HG02571 (cell line): Measurements from ENCODE around the gene SORCS3.

Experiments used
- ATAC-seq: cut with Tn5 transposase; IDR thresholded peaks from one replicate; pipeline ENCODE4 v1.9.1; 2021; ENCODE audit warnings: mild to moderate bottlenecking, moderate library complexity; ENCODE audit not compliant: unreplicated experiment

SORCS3 gene

DNA sequence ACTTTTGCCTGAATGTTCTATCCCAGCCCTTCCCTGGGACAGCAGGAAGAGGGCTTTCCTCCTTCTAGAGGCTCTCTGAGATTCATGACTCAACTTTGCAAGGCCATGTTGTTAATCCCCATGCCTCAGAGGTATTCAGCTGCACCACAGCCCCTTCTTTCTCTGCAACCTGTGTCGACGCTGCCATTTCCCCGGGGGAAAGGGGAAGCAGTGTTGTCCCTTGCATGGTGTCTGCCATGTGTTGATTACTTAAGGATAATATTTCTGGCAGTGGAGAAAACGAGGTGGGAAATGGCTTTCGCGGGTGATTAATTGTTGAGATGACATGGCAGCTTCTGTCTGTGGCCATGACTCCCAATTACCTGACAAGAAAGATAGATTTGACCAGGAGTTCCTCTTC lies 133.1 kb downstream of the SORCS3 start:
- no peak for ATAC-seq

DNA sequence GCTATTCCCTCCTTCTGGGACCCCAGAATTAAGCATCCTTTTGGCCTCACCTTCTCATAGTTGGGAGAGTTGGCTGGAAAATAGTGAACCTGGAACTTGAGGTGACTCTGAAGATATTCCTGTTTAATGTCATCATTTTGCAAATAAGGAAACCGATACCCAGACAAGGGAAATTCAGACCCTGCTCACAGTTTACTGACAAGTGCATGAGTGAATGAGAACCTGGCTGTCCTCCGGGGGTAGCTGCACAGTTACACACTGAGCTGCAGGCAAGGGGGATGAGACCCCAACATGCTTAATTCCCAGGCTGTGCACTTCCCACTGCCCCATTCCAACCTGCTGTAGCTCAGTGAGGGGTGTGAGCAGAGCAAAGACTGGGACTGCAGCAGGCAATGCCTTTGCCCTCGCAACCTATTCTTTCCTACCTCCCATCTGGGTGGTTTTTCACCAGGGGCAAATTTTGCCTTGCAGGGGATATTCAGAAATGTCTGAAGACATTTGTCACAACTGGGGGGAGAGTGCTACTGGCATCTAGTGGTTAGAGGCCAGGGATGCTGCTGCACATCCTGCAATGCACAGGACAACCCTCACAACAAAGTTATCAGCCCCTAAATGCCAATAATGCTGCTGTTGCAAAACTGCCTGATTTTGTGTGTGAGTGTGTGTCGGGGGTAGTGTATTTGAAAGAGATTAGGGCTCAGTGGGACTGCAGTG lies 136.2 kb downstream of the SORCS3 start:
- ATAC-seq, result no peak

DNA sequence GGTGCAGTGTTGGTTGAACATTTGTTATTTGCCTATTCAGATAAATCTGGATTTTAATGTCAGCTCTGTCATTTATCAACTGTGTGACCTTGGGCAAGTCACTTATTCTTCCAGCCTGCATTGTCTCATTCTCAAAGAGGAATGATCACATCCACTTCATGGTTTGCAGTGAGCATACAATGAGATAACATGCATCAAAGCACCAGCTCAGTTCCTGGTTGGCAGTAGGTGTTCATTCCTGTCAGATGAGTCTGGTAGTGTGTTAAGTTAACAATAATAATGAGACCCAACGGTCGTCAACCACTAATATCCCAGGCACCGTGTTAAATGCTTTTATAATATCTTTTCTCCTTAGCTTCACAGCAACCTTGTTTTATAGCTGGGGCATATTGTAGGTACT lies 137.3 kb downstream of the SORCS3 start:
- no peak for ATAC-seq

DNA sequence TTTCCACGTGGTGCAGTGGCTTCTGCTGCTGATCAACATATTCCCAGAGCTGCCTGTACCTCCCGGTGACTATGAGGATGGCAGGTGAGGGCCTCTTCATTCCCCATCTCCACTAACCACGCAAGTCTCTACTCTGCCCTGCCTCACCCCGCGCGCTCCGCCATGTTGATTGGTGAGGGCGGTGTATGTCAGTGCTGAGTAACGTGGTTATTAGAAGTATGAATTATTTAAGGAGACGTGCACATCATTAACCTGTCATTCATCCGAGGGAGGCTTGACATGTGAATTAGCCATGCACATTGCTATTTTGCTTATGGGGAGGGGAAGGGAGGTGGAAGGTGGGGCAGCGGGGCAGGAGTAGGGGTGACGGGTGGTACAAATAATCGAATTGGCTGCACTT lies 138.6 kb downstream of the SORCS3 start:
- no peak for ATAC-seq

DNA sequence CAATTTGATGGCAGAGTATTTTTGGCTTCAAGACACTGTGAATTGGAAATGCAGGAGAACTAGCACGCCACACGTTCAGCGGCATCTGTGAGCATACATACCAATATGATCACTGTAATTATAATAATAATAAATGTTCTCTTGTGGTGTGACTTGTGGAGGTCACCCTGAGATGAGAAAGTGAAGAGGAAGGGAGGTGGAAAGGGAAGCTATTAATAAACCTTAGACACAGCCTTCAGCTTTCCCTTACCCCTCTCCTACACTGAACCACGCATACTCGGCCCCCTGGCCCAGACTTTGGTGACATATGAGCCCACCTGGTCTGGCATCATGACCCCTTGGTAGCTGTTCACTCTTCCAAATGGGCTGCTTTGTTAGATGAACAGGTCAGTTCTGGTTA lies 139.1 kb downstream of the SORCS3 start:
- ATAC-seq, result no peak

DNA sequence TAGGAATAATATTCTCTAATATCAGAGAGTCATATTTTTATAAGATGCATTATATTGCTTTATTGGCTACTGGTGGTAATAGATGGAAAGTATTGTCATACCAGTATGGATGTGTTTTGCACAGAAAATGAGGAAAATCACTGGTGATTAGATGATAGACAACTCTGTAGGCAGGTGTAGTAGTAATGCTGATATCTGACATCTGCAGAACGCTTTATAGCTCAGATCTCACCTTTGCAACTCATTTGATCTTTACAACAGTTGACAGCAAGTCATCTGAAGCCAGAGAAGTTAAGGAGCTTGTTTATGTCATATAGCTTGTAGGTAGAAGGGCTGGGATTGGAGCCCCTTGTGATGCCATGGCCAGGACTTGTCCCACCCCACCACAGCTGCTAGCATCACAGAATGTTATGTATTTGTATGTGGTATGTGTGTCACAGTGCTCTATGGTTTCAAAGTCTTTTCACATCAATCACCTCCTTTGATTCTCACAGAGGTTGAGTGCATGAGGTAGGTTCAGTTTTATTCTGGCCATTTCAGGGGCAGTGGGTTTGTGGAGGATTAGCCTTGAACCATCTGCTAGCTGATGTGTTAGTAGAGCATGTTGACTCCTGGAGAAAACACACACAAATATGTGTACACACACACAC lies 140.0 kb downstream of the SORCS3 start:
- no peak for ATAC-seq

DNA sequence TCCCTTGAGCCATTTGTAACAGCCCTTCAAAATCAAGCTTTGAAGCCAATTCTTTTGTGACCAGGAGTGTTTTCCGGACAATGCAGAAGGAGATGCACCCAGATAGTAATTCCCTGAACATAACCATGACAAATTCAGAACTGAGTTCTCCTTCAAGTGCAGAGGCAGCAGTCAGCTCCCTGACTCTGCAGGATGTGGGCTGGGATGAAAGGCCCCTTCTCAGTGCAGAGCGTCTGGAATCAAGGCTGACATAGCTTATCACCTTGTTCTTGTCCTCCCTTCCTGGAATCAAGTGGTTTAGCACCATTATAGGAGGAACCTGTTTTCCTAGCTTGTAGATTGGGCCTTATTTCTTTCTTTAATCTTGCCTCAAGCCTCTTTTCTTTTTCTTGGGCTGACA lies 143.4 kb downstream of the SORCS3 start:
- ATAC-seq, result no peak

DNA sequence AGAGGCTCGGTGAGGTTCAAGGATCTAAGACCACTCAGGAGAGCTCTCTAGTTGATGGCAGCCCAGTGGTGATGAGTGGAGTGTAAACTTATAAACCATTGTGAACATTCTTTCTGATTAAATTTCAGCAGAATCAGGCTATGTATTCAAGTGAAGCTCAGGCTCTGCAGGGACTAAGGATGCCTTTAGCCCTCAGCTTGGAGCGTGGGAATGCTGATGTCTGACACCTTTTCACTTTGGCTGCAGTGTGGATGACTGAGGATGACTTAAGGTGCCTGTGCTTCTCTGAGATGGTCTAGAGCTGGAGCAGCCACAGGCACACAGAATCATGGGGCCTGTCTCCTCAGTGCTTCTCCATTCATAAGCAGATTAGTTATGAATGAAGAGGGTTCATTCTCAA lies 150.4 kb downstream of the SORCS3 start:
- ATAC-seq, result no peak

DNA sequence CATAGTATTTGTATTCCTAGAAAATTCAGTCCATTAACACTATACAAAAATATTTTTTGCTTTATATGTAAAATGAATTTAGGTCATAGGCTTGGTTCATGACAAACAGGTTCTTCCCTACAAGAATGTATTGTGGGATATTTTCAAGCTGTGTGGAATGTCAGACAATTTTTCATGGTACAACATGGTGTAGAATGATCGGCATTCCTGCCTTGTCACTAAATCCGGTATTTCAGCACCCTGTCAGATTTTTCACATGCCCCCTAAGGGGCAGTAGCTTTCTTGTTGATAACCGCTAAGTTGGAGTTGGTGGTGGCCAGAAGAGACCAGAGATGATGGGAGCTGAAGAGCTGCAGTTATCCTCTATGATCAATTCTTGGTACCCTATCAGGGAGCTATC lies 154.3 kb downstream of the SORCS3 start:
- no peak for ATAC-seq

DNA sequence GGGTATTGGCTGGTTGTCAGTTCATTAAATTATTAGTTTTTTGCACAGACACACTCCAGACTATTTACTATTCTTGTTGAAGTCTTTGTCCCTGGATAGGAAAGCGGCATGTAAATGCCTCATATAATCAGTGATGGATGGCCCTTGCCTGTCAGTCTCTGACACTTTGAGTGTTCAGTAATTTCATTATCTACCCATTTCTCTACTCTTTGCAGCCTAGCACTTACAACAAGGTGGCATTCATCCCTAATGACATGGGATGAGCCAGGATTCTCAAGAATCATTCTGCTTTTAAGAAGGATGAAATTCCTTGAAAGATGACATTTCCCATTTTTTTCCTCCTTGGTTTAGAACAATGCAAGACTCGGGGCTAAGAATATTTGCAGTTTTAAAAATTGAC lies 155.7 kb downstream of the SORCS3 start:
- no peak for ATAC-seq

DNA sequence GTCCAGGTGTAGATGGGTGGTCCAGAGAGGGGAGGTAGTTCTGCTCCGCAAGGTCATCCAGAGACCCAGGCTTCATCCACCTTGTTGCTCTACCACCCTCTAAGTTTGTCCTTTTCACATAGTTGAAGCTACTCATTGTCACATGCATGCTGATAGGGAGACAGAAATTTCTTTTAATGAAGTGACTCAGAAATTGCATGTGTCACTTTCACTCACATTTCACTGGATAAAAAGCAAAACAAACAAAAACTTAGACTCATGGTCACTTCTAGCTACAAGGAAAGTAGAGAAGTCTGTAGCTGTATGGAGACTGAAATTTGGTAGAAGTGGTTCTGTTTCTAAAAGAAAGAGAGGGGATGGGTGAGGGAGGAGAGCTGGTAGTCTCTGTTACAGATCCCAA lies 161.9 kb downstream of the SORCS3 start:
- no peak for ATAC-seq

DNA sequence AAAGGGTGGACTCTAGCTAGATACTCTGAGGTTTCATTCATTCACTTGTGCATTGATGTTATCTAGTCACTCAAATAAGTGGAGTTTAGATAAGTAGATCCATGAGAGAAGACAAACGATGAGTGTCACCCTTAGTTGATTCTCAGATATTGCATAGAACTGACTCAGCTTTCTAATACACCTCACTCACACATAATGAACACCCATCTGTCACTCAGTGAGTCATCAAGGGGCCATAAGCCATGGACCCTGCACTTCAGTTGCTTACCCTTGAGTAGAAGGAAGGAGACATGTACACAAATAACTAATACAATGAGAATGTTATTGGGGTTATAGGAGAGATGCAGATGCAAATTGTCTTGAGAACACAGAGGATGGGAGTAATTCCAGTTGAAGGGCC lies 163.8 kb downstream of the SORCS3 start:
- ATAC-seq, result no peak

DNA sequence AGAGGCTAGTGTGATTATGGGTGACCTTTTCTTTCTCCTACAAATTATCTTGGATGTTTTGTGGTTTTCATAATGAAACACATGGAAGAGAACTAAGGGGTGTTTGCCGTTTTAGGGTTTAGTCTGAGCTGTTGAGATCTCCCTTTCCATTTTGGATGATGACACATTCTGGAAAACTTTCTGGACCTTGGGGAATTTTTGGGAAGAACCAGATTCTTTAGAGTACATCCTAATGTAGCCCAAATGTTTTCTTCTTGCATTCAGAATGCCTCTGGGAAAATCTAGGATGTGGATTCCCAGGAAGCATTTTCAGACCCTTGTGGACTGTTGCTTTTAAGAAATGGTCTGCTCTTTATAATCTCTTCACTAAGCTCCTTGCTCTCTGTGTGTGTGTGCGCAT lies 165.7 kb downstream of the SORCS3 start:
- no peak for ATAC-seq

DNA sequence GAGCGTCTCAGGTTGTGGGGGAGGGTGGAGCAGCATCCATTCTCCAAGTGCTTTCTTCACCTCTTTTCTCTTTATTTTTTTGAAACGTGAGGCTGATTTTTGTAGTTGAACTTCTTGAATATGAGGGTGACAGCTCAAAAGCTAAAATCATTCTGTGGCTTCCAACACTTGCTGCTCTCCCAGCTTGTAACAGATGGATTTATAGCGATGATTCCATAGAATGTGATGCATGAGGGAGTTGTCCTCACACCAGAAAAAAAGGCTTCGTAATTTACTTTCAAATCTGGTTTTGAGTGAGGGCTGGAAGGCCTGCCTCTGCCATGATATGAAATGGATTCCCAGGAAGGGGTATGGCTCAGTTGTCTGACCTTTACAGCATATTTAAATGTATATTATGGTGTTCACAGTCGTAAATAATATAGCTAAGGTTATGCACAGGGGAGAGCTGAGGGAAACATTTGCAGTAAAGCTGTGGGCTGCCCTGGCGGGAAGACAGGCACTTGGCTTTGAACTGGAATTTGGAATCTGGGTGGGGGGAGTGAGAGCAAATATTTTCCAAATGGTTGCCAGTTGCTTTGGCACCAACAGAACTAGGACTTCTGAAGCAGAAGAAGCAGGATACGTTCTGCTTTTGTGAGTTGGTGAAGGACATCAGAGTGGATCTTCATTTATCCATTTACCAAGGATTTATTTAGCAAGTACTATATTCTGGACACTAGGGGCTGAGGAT lies 166.7 kb downstream of the SORCS3 start:
- ATAC-seq, result no peak

DNA sequence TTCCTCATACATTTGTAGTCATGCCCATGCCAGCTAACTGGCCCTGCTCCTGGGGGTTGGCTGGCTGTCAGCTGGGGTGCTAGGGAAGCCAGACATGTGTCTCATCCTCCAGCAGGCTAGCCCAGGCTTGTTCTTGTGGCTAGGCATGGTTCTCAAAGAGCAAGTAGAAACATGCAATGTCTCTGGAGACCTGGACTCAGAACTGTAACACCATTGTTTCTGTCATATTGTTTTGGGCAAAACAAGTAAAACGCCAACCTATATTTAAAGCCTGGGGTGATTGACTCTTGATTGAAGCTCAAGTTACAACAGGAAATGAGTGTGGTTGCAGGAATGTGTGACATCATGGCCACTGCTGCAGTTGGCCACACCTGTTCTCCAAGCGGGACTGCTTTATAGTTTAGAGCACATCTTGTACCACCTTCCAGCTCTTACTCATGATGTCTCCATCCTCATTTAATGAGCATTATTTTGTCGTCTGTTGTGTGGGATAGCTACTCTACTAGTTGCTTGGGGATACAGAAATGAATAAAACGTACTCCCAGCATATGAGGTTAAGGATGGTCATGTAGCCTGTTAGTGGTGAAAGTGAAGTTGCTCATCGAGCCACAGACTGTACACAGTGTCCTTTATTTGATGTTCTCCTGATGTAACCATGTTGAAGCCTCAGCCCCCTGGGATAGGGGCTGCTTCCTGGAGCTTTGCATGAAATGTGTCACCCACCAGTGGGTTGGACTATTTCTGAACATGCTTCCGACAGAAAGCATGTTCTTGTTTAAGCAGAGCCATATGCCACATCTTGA lies 168.4 kb downstream of the SORCS3 start:
- ATAC-seq, result peak; percentile 60

DNA sequence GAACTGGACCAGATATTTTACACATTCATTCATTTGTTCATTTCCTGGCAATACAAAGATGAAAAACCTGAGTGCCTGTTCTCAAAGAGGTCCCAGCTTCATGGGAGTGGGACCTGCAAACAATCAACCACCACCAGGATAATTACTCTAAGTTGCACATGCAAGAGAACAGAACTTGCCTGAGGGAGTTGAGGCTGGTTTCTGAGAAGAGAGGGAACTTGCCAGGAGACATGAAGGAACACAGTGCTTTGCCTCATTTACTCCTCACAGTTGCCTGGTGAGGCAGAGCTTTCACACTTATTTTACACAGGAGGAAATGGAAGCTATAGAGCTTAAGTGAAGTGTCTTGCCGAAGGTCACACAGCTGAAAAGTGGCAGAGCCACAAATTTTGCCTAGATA lies 170.1 kb downstream of the SORCS3 start:
- no peak for ATAC-seq

DNA sequence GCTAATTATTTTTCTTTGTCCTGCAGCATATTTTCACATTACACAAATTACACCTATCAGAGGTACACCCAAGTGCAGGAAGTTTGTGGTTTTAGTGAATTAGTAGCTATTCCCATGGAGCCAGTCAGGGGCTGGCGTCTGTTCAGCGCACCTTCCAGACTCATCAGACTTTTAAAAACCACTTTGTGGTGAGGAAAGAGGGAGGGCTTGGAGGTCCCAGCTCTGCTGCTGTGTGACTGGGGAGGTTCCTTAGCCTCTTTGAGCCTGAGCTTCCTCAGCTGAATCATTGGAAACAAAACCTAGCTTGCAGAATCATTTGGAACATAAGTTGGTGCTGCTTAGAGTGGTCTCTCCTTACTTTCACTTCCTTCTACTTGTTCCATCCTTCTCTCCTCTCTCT lies 175.4 kb downstream of the SORCS3 start:
- no peak for ATAC-seq

DNA sequence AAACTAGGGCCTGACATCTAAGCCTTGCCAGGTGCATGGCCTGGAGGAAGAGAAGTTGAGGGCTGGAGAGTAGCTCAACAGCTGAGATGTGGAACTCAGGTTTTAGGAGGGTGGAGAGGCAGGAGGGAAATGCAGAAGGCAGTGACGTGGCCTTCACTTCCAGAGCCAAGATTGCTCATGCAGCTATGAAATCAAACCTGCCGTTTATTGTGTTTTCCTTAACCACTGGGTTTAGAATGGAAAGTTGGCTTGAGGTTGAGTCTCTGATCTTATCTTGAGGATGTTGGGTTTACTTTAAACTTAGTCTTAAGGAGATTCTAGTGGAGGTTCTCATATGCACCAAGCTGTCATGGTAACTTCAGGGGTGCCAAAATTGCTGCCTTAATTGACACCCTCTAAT lies 178.6 kb downstream of the SORCS3 start:
- no peak for ATAC-seq

DNA sequence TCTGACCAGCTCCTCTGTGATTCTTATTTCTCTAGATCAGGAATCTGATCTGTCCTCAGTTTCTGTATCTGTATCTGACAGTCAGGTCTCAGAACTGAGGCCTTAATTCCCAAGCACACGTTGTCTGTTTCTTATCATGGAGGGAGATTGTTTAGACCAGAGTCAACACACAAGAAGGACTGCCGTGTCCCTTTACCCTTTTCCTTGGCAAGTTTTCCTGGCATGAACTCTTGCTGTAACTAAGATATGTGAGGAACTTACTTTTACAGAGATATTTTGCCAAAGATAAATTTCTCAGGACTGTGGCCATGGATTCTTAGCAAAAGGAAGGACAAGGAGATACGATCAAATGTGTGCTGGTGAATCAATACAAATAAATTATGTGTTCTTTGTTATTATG lies 181.0 kb downstream of the SORCS3 start:
- no peak for ATAC-seq

DNA sequence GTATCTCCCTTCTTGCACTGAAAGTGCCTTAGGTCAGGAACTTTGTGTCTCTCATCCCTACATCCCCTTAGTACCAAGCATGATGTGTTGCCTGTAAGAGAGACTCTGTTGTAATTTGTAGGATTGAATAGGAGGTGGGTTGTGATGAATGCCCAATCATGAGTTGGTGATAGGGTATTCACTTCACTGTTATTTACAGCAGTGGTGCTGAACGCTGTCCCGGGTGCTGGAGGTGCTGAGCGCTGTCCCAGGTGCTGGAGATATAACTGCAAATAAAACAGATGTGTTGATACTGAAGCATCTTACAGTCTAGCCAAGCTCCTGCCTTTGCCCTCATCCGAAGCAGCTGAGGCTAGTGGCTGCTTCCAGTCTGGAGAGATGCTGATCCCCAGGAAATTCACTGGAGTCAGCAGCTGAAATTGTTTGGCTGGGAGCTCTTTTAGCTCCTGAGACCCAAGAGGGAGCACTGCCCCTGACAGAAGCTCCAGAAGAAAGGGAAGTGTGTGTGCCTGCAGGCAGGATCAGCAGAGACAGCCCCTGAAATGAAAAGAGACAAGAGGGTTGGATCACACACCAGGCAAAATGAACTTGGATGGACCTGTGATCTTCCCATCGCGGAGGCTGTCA lies 183.4 kb downstream of the SORCS3 start:
- ATAC-seq, result no peak

DNA sequence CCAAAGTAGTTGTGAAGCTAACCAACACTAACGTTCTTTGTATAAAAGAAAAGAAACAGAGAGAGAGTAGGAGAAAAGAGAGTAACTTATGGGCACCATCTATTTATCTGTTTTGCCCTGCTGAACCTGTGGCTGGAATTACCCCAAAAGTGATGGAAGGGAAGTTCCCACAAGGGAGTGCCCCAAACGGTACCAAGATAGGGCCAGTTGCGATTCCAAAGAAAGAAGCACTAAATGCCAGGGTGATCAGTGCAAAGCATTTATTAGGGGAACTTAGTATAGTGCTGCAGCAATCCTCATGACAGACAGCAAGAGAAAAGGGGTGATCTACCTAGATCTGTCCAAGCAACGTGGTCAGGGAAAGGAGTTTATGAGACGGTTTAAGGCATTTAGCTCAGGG lies 190.2 kb downstream of the SORCS3 start:
- no peak for ATAC-seq
